Colonic mucosa (tissue), 4 donors: ENCODE results near the gene TMEM129. TPM values are rescaled to one million over a fixed set of nuclear protein-coding genes. Genes with fewer than 3 reads are reported as not detected.

Experiments used
- DNase-seq: peaks from one replicate; pipeline ENCODE4 v3.0.0-alpha.2; 2020
- H3K27ac ChIP-seq: fragments of 200-600 bp; one replicate; pipeline ENCODE4 v1.8.0; 2021
- H3K27me3 ChIP-seq: fragments of 200-600 bp; one replicate; pipeline ENCODE4 v1.8.0; 2021
- H3K36me3 ChIP-seq: fragments of 200-600 bp; one replicate; pipeline ENCODE4 v1.8.0; 2021
- H3K4me1 ChIP-seq: fragments of 200-600 bp; one replicate; pipeline ENCODE4 v1.8.0; 2021; ENCODE audit warnings: mild to moderate bottlenecking
- H3K4me3 ChIP-seq: fragments of 200-600 bp; one replicate; pipeline ENCODE4 v1.8.0; 2021
- H3K9ac ChIP-seq, 2 donors: one replicate each; pipeline ENCODE4 v1.7.0; 2013; ENCODE audit warnings: control low read depth in 2 of 2, low read depth in 2 of 2, low read length in 2 of 2
- H3K9me3 ChIP-seq: fragments of 200-600 bp; one replicate; pipeline ENCODE4 v1.8.0; 2021
- CTCF ChIP-seq: fragments of 200-600 bp; IDR thresholded peaks from one replicate; pipeline ENCODE4 v1.8.0; 2022; ENCODE audit warnings: antibody characterized with exemption, mild to moderate bottlenecking
- intact Hi-C: fragments of 100-400 bp; cut with DNase I; formaldehyde crosslinking; loops from one replicate; pipeline ENCODE4 v1.14.1; 2022
- total RNA-seq, 2 donors: library from RNA; stranded (reverse); fragmentation: NEBNext Ultra II Directional in 1 of 2; extraction: Animal tissue kit (Norgen Biotek cat#: 25700) in 1 of 2; gene quantifications; one replicate each; pipeline ENCODE4 v1.2.1, GENCODE V29; 2021
- donor health status: healthy.
- donor health status: DM: no; HTN: no; CAD: no.
- donor health status: DM: no; HTN: no; CAD: no.

Gene TMEM129
- total RNA-seq, 2 donors from 2014 or later: 37.9 to 53.2 TPM

DNA sequence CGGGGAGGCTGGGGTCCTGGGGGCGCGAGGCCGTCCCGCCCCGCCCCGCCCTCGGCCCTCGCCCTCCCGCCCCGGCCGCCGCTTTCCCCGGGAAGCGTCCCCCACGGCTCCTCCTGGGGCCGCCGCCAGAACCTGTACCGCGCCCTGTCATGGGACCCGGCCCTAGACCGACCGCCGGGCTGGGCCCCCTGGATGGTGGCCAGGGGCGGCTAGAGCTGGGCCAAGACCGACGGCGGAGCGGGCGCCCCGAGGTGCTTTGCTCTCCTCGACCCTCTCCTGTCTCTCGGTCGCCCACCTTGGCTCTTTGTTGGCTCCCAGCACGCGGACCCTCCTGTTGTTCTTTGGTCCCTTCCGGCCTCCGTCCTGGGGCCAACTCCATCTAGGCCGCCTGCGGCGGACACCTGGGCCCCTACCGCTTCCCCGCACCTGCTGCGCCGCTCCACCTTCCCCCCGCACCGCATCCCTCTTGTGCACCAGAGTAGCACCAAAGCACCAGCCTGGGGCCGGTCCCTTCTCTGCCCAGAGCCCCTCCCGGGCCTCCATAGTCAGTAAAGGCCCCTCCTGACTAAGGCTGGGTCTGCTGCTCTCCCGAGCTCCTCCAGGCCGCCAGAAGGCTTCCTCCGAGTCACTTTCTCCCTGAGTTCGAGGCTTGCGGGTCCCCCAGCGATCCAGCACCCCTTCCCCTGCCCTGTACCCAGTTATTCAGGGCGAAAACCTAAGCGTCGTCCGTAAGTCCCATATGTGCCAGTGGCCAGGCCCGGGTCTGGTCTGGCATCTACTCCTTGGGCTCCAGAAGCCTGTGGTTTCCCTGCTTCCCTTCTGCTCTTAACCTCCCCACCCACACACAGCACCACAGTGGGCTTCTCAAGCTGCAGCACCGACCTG, 785 bp upstream of the TMEM129 start:
- no peaks in the 10 kb centered on the region for H3K36me3 ChIP-seq

DNA sequence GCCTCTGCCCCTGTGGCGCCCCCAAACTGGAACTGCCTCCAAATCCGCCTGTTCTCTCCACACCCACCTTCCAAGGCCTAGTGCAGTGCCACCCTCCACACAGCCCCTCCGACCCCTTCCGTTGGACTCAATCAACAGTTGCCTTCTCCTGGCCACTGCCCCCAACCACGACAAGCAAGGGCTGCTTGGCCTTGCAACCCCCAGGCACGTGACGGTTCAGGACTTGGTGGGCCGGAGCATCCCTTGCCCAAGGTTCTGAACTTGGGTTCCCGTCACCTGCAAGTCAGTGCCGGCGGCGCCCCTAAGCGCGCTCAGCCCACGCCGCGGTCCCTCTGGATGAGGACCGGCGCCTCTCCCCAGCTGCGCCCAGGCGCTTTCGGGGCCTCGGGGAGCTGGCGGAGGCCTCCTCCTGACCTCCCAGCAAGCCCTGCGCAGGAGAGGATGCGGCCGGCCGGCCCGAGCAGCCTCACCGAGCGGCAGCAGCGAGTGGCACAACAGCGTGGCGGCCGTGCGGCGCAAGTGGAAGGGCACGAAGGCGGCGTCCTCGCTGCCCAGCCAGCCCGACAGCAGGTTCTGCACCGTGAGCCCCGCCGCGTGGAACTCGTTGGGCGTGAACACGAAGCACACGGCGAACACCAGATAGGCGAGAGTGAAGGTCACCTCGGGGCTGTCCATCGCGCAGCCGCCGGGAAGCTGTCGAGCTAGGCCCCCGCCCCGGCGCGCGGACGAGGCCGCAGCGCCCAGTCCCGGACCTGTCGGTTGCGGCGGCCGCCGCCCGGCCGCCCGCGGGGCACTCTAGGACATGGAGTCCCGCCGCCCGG, 750 bp downstream of the TMEM129 start:
- Histone ChIP-seq H3K27ac (peak overlapping the region; percentile 98), H3K36me3 (no peaks in the 10 kb centered on the region), H3K4me1 (peaks cover 22% of the 10 kb centered on the region), H3K27me3 (no peaks in the 10 kb centered on the region), H3K9me3 (no peaks in the 10 kb centered on the region), H3K4me3 (peak overlapping the region; percentile 87), H3K9ac (peak overlapping the region; percentile 94 to 98)
- intact Hi-C loops: loop anchor here (10.0 kb wide), 1 partner anchor 366 kb away; no protein-coding TSS in a partner anchor
- peak; percentile 61 for DNase-seq
- TF ChIP-seq CTCF: no peak

More for the DNA sequence above, 785 bp upstream of the TMEM129 start:
- DNase-seq: no peak
- Histone ChIP-seq H3K4me1 (peaks cover 20% of the 10 kb centered on the region), H3K9ac (peak overlapping the region; percentile 57 to 64), H3K9me3 (no peaks in the 10 kb centered on the region), H3K4me3 (peak overlapping the region; percentile 87), H3K27ac (peak overlapping the region; percentile 98), H3K27me3 (no peaks in the 10 kb centered on the region)
- intact Hi-C loops: loop anchor here (10.0 kb wide), 1 partner anchor 367 kb away; no protein-coding TSS in a partner anchor
- no peak for TF ChIP-seq CTCF

GRCh38 chr4:1718095-1718850, 2.9 kb downstream of the TMEM129 start:
- no peak for TF ChIP-seq CTCF

GRCh38 chr4:1717129-1718094, 3.7 kb downstream of the TMEM129 start:
- H3K9ac ChIP-seq: no peak overlapping the region
- intact Hi-C loops: no loop called here
- no peak for DNase-seq
- no peaks in the 10 kb centered on the region for H3K9me3 ChIP-seq
- no peaks in the 10 kb centered on the region for H3K27me3 ChIP-seq
- H3K27ac ChIP-seq: no peak overlapping the region
- no peaks in the 10 kb centered on the region for H3K36me3 ChIP-seq
- H3K4me3 ChIP-seq: no peak overlapping the region
- no peak for TF ChIP-seq CTCF
- peaks cover 32% of the 10 kb centered on the region for H3K4me1 ChIP-seq

More at GRCh38 chr4:1718095-1718850, 2.9 kb downstream of the TMEM129 start:
- Histone ChIP-seq H3K27me3 (no peaks in the 10 kb centered on the region), H3K4me1 (peaks cover 37% of the 10 kb centered on the region), H3K36me3 (no peaks in the 10 kb centered on the region), H3K9ac (no peak overlapping the region), H3K27ac (no peak overlapping the region), H3K4me3 (no peak overlapping the region), H3K9me3 (no peaks in the 10 kb centered on the region)
- intact Hi-C loops: no loop called here
- no peak for DNase-seq
